Neural progenitor cell (in vitro differentiated cells): ENCODE results near the gene KRTAP9-4.
"Not testable (repeated sequence)": the region's sequence is repeated elsewhere in the genome, so short reads cannot be mapped to it uniquely, and the experiment has no call there.

Source experiments
- EZH2 ChIP-seq: fragments of 200-600 bp; sonication (generic); IDR thresholded peaks from 2 replicates; pipeline ENCODE4 v1.6.1; 2017; ENCODE audit warnings: antibody characterized with exemption, mild to moderate bottlenecking, moderate library complexity
- TF ChIP-seq, protein P1 (sequence below): fragments of 200-600 bp; sonication (generic); IDR thresholded peaks from 2 replicates; pipeline ENCODE4 v1.5.1; 2017; ENCODE audit warnings: antibody characterized with exemption, mild to moderate bottlenecking

DNA sequence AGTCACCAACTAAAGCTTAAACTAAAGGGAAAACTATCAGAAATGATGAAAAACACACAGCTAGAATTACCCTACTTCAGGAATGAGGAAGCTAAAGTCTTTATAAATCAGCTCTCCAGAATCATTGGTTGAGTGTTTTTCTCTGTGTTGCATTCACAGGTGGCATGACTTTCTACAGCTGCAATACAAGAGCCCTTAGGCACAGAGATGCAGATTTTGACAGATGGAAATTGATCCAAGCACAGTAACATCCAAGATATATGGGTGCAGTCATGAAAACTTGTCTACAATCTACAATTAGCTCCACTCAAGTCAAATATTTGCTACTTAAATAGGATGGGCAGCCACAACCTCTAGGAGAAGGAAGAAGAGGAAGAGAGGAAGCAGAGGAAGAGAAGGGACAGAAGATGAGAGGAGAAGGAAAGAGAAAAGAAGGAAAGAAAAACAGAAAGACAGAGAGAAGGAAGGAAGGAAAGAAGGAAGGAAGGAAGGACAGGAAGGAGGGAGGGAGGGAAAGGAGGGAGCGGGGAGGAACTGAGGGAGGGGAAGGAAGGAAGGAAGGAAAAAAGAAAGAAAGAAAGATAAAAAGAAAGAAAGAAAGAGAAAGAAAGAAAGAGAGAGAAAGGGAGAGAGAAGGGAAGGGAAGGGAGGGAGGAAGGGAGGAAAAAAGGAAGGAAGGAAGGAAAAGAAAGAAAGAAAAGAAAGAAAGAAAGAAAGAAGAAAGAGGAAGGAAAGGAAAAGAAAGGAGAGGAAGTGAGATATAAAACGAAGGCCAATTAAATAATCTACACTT lies 2.3 kb upstream of the KRTAP9-4 start:
- TF ChIP-seq, protein P1, sequence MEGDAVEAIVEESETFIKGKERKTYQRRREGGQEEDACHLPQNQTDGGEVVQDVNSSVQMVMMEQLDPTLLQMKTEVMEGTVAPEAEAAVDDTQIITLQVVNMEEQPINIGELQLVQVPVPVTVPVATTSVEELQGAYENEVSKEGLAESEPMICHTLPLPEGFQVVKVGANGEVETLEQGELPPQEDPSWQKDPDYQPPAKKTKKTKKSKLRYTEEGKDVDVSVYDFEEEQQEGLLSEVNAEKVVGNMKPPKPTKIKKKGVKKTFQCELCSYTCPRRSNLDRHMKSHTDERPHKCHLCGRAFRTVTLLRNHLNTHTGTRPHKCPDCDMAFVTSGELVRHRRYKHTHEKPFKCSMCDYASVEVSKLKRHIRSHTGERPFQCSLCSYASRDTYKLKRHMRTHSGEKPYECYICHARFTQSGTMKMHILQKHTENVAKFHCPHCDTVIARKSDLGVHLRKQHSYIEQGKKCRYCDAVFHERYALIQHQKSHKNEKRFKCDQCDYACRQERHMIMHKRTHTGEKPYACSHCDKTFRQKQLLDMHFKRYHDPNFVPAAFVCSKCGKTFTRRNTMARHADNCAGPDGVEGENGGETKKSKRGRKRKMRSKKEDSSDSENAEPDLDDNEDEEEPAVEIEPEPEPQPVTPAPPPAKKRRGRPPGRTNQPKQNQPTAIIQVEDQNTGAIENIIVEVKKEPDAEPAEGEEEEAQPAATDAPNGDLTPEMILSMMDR: not testable (repeated sequence)
- not testable (repeated sequence) for TF ChIP-seq EZH2
